GM19193 (cell line): ENCODE data around the gene AK9.

Experiments used
- POLR2A ChIP-seq: IDR thresholded peaks from 4 replicates; pipeline ENCODE4 v1.6.1; 2011; ENCODE audit not compliant: insufficient read depth, insufficient read length; ENCODE audit errors: extremely low read depth

AK9 gene

DNA sequence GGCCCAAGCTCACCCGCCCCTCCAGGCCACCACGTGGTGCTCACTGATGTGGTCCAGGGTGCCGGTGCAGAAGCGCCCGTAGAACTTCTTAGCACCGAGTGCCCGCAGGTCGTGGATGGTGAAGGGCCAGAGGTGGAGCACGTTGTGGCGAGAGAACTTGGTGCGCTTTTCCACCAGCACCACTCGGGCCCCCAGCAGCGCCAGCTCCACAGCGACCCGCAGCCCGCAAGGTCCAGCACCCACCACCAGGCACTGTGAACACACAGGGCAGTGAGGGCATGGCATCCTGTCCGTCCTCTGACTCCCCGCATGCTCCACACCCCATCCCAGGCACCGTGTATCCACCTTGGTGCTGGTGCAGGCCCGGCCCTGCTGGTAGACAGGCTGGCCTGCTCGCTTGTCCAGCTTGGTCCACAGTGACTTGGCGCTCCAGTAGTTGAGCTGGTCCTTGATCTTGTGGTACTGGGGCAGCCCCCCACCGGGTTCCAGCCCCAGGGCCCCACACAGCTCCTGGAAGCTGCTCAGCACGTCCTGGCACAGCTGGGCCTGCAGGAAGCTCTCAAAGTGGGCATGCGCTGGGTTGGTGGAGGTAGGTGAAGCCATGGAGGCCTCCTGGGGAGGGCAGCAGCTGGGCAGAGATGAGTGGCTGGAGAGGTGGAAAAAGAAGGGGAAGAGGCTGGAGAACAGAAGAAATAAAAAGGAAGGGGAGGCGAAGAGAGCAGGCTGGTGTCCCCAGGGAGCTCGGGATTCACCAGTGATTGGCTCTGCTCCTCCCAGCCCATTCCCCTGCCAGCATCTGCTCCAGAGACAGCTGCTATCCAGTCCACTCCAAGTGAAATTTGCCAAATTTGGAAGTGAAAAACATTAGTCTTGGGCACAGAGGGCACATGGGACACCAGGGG is 237.2 kb downstream of the AK9 start:
- TF ChIP-seq POLR2A: no peak

DNA sequence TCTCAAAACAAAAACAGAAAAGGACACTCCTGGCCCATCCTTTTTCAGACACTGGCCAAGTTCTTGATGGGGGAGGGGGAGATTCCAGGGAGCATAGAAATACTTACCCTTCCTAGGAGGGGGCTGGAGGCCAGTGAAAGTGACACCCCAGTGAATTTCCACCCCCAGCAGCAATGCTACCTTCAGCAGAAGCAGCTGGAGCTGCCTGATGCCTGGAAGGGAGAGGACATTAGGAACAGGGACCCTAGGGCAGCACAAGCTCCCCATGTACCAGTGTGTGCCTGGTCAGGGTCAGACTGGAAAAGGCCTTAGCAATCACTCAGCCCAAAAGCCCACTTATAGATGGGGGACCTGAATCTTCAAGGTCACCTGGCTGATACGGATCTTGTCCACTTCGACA is 237.8 kb downstream of the AK9 start:
- TF ChIP-seq POLR2A: no peak

DNA sequence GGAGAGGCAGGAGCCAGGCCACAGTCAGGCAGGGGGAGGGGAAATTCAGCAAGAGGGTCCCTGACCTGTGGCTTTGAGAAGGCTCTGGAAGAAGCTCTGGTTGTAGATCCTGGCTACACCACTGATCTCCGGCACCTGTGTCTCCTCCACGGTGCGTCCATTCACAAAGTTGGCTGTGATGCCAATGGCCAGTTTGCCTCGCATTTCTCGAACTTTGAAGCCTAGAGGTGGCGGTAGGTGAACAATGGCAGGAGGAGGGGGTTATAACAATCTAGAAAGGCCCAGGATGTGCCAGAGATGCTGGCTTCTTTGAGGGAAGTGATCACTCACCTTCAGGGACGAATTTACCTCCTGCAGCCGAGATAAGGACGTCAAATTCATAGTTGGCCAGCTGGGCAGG is 238.8 kb downstream of the AK9 start:
- no peak for TF ChIP-seq POLR2A

DNA sequence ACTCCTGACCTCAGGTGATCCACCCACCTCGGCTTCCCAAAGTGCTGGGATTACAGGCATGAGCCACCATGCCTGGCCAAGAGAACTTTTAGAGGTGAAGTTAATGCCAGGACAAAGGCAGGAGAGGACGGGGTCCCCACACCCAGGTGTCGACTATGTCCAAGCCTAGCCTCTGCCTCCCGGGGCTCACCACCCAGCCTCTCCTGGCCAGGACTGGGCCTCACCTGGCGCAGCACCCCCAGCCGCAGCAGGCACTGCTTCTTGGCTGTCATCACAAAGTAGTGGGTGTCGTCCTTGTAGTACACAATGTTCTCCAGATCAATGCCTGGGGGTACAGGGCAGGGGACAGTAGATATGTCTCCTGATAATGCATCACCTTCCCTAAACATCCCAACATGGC is 239.6 kb downstream of the AK9 start:
- no peak for TF ChIP-seq POLR2A

DNA sequence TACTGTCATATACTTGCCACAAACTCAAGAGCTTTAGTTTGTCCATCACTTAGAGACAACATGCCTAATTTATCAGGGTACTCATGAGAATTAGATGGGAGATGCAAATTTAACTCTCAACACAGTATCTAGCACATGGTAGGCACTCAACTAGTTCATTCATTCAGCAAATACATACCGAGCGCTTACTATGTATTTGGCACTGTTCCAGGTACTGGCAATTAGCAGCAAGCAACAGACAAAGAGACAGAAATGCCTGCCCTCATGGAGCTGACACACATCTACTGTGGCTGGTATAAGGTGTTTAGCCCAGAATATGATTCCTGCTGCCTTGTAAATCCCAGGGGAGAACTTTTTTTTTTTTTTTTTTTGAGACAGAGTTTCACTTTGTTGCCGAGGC is 240.2 kb downstream of the AK9 start:
- TF ChIP-seq POLR2A: no peak

DNA sequence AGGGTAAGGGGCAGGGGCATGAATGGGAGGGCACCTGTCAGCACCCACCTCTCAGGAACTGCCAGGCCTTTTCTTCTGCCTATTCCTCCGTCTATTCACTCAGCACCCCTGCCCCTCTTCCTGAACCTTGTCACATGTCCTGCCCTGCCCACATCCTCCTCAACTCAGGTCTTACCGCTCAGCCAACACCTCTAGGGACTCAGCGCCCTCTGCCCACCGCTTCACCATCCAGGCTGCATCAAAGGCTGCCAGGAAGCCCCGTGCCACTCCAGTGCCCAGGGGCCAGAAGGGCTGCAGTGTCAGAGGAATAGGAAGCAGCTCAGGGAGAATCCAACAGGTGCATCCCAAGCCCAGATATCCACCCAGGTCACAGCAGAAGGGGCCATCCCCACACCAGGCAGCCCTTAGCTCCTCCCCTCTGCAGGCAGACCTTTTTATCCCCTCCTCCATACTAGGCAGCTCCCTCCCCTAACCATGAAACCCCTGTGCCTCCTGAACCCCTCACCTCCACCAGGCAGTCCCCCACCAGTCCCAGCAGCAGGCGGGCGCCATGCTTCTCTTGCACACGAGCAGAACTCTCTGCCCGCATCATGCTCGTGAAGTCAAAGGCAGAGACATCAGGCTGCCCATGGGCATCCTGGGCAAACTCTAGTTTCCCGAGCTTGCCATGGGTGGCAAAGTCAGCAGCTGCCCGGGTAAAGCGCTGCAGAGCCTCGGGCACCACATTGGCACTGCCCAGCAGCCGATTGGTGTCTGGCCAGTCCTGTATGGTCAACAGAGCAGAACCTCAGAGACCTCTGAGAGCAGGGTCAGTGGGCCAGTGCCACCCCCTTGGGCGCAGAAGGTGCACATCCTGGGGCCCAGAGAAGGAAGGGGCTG is 241.0 kb downstream of the AK9 start:
- peak; percentile 9 for TF ChIP-seq POLR2A

DNA sequence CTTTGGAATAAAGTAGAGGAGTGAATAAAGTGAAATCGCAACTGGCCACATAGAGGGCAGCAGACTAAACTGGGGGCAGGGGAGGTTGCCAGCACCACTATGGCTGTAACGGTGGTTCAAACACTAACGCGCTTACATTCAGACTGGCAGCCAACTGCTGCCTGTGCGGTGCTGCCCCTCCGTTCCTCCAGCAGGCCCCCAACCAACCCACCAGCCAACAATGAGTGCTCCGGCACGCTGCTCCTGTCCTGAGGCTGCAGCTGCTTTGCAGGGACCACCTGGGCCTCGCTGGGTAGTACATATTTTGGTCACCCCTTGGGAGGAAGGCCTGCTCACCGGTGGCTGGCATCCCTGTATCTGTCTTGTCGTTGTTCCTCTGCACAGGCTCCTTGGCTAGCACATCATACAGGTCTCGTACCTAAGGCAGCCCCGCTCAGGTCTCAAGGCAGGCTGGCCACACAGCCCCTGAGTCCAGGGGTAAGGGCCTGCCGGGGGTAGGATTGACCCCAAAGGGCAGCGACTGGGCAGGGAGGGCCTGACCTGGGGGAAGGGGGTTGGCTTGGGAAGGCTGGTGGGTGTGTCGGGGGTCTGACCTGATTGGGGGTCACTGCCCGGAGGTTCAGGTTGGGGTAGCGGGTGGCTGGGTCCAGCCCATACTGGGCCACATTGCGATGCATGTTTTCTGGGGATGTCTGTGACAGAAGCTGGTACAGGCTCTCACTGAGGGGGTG is 241.8 kb downstream of the AK9 start:
- TF ChIP-seq POLR2A: no peak

DNA sequence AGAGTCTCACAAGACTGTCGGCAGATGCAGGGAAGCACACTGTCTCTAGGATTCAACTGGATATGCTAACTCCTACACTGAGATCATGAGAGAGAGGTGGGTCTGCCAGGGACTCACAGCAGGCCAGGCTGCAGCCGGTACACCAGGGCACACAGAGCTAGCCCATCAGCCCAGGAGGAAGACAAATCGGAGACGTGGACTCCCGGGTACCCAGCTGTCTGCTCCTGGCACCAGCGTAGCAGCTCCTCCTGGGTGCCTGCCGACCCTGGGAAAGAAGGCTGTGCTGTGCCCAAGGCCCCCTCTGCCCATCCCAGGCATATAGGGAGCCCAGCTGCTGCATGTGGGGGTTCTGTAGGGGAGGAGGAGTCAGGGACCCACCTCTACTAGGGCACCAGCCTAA is 242.4 kb downstream of the AK9 start:
- TF ChIP-seq POLR2A: no peak

DNA sequence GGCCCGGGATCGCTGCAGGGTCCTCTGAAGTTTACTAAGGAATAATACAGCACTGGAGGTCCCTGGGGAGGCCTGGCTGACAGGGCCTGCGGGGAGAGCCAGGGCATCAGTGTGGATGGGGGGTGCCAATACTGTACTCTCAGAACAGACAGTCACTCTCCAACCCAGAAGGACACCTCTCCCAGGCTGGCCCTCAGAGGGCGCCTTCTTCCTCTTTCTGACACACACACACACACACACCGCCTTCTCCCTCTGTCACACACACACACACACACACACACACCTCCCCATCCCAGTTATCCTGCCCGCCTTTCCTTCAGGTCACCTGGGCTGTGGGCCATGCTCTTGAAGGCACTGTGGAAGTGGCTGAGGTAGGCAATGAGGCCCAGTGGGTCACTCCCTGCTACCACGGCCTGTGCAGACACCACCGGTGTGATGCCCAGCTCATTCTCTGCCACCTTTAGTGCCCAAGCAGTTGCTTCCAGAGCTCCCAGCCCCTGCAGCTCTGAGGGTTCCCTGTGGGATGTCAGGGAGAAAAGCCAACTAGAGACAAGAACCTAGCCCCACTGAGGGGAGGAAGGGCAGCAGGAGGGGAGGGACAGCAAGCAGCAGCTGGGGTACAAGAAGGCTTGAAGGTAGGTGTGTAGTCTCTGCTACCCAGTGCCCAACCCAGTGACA is 243.0 kb downstream of the AK9 start:
- no peak for TF ChIP-seq POLR2A

DNA sequence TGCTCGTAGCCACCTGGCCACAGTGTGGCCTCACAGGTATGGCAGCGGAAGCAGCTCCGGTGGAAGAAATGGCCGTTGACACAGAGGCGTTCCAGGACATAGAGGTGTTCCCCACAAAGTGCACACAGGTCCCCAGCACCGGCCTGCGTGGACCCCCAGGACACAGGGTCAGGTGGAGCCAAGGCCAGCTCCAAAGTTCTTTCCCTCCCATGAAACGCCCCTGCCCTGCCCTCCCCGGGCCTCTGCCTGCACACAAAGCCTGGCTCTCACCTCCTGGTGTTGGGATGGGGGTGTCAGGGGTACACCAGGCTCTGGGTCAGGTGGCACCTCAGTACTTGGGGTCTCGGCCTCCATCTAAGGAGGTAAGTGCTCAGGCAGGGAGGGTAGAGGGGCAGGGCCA is 243.9 kb downstream of the AK9 start:
- no peak for TF ChIP-seq POLR2A

DNA sequence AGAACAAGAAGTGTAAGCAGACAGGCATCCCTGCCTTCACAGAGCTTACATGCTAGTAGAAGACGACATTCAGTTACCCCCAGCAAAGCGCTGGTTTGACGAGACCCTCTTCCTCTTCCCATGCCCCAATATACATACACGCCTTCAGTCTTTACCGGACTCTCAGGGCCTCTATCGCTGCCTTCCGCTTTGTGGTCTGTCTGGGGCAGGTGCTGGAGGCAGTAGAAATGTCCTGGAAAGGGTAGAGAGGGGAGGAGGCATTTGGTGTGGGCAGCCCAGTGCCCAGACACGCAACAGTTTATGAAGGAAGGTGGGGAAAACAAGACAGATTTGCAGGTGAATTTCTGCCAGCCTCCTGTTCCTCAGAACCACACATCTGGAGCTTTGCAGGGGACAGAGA is 244.5 kb downstream of the AK9 start:
- no peak for TF ChIP-seq POLR2A

DNA sequence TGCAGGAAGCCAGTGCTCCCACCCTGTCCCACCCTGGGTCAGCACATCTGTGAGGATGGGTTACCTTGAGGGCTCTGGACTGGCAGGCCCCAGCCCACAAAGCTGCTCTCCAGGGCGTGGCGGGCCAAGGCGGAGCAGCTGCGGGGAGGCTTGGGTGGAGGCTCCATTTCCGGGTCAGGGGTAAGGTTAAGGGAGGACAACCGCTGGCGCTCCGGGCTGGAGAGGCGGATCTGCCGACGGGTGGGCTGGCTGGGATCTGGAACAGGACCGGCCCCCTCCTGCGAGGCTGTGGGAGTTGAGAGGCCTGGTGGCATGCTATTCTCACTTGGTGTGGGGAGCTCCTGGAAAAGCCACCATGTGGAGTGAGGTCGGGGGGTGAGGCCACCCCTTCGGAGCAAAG is 244.9 kb downstream of the AK9 start:
- no peak for TF ChIP-seq POLR2A

DNA sequence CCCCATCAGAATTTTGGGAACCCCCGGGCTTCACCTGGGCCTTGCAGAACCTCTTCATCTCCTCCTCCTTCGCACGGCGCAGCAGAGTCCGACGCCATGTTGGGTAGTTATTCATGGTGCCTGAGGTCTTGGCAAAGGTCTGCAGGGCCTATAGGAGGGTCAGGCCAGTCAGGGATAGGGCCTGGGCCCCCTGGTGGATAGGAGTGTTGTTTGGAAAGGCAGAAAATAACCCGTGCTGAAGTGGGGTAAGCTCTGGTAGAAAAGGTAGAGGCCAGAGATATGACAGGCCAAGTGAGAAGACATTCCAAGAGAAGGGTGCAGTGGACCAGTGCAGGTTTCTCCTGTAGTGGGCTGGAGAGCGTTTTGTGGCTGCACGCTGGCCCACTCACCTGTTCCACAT is 245.6 kb downstream of the AK9 start:
- no peak for TF ChIP-seq POLR2A

DNA sequence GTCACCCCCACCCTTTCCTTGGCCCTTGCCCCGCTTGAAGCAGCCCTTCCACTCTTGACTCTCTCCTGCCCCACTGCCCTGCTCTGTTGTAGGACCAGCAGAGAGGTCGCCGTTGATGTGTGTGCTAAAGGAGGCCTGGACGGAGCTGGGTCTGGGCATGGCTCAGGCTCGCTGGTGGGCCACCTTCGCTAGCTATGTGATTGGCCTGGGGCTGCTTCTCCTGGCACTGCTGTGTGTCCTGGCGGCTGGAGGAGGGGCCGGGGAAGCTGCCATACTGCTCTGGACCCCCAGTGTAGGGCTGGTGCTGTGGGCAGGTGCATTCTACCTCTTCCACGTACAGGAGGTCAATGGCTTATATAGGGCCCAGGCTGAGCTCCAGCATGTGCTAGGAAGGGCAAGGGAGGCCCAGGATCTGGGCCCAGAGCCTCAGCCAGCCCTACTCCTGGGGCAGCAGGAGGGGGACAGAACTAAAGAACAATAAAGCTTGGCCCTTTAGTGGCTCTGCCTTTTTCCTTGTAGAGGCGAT is 247.5 kb downstream of the AK9 start:
- TF ChIP-seq POLR2A: no peak
